MCF 10A (cell line): Measurements from ENCODE around the gene ADGRE1. TPM values are rescaled to one million over a fixed set of nuclear protein-coding genes. Genes with fewer than 3 reads are reported as not detected.

Experiments
- BruUV-seq: library from RNA; stranded (reverse); fragments of 400-500 nt; replicated peaks from 2 replicates; lab custom pipeline; 2021; lab: Mats Ljungman, UMichigan
- CTCF ChIA-PET: fragments of 300-600 bp; sonication (Branson Sonifier 250); formaldehyde crosslinking; extraction: SDS; loops from one replicate; lab custom pipeline; 2021; ENCODE audit warnings: antibody characterized with exemption, inconsistent platforms; lab: Yijun Ruan, JAX
- POLR2A ChIA-PET: fragments of 300-600, 350-650 bp; sonication (Branson Sonifier 250); formaldehyde crosslinking; extraction: SDS; loops from one replicate; lab custom pipeline; 2020; ENCODE audit warnings: antibody characterized with exemption, inconsistent platforms; lab: Yijun Ruan, JAX
- DNase-seq: peaks from one replicate; pipeline ENCODE4 v3.0.0-alpha.2; 2018; ENCODE audit not compliant: unreplicated experiment
- H3K27ac Mint-ChIP-seq: one replicate; pipeline ENCODE4 v1.8.0; 2022; ENCODE audit warnings: mild to moderate bottlenecking, low read depth, mixed read lengths; ENCODE audit not compliant: unreplicated experiment
- H3K27me3 Mint-ChIP-seq: one replicate; pipeline ENCODE4 v1.8.0; 2022; ENCODE audit warnings: mixed read lengths; ENCODE audit not compliant: insufficient read depth, unreplicated experiment
- H3K36me3 Mint-ChIP-seq: one replicate; pipeline ENCODE4 v1.8.0; 2022; ENCODE audit warnings: mild to moderate bottlenecking, moderate library complexity, mixed read lengths; ENCODE audit not compliant: insufficient read depth, unreplicated experiment
- H3K4me1 Mint-ChIP-seq: one replicate; pipeline ENCODE4 v1.8.0; 2022; ENCODE audit warnings: mixed read lengths; ENCODE audit not compliant: insufficient read depth, unreplicated experiment
- H3K4me3 Mint-ChIP-seq: one replicate; pipeline ENCODE4 v1.8.0; 2022; ENCODE audit warnings: mild to moderate bottlenecking, moderate library complexity, mixed read lengths; ENCODE audit not compliant: unreplicated experiment
- H3K9me3 Mint-ChIP-seq: one replicate; pipeline ENCODE4 v1.8.0; 2022; ENCODE audit warnings: mixed read lengths; ENCODE audit not compliant: unreplicated experiment
- intact Hi-C: fragments of 100-400 bp; cut with micrococcal nuclease; formaldehyde crosslinking; loops from 2 replicates; pipeline ENCODE4 v1.14.1; 2022
- total RNA-seq: library from RNA; stranded (reverse); gene quantifications from 2 replicates; pipeline ENCODE4 v1.2.3, GENCODE V29; 2022
- TF ChIP-seq, protein P1 (sequence below): fragments of 200-600 bp; IDR thresholded peaks from one replicate; pipeline ENCODE4 v1.8.0; 2022; ENCODE audit warnings: antibody characterized with exemption, mild to moderate bottlenecking; ENCODE audit not compliant: unreplicated experiment

Gene ADGRE1
- total RNA-seq, 1 experiment from 2014 or later, result not detected

DNA sequence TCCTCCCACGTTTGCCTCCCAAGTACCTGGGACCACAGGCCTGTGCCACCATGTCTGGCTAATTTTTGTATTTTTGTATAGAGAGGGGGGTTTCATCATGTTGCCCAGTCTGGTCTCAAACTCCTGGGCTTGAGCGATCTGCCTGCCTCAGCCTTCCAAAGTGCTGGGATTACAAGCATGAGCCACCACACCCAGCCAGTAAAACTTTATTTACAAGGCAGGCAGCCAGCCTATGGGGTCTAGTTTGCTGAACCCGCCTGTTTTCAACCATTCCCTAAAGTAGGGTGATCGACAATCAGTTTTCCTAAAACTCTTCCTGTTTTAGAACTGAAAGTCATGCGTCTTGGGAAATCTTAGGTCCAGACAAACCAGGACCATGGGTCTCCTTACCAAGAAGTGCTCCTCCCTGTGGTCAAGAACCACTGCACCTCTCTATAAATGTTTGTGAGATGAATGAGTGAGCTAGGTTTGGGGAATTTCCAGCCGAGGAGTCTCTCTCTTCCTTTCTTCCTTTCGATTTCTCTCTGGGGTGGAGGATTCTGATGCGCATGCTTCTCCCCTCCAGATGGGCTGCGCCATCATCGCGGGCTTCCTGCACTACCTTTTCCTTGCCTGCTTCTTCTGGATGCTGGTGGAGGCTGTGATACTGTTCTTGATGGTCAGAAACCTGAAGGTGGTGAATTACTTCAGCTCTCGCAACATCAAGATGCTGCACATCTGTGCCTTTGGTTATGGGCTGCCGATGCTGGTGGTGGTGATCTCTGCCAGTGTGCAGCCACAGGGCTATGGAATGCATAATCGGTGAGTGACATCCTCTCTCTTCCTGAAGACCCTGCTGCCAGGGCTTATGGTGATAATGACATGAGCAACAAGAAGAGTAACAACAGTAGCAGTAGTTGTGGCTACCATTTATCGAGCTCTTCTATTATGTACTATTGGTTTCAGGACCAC is 38.7 kb downstream of the ADGRE1 start:
- BruUV-seq, result no TSS peak
- POLR2A ChIA-PET, result no interaction called here
- H3K27me3 Mint-ChIP-seq, result no peaks in the 10 kb centered on the region
- DNase-seq, result peak; percentile 11
- CTCF ChIA-PET, result no interaction called here
- no peak overlapping the region for H3K27ac Mint-ChIP-seq
- intact Hi-C loops, result no loop called here
- TF ChIP-seq, protein P1, sequence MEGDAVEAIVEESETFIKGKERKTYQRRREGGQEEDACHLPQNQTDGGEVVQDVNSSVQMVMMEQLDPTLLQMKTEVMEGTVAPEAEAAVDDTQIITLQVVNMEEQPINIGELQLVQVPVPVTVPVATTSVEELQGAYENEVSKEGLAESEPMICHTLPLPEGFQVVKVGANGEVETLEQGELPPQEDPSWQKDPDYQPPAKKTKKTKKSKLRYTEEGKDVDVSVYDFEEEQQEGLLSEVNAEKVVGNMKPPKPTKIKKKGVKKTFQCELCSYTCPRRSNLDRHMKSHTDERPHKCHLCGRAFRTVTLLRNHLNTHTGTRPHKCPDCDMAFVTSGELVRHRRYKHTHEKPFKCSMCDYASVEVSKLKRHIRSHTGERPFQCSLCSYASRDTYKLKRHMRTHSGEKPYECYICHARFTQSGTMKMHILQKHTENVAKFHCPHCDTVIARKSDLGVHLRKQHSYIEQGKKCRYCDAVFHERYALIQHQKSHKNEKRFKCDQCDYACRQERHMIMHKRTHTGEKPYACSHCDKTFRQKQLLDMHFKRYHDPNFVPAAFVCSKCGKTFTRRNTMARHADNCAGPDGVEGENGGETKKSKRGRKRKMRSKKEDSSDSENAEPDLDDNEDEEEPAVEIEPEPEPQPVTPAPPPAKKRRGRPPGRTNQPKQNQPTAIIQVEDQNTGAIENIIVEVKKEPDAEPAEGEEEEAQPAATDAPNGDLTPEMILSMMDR, result no peak
- peaks cover 9% of the 10 kb centered on the region for H3K9me3 Mint-ChIP-seq
- no peaks in the 10 kb centered on the region for H3K4me1 Mint-ChIP-seq
- H3K36me3 Mint-ChIP-seq, result peaks cover 5% of the 10 kb centered on the region
- no peak overlapping the region for H3K4me3 Mint-ChIP-seq

DNA sequence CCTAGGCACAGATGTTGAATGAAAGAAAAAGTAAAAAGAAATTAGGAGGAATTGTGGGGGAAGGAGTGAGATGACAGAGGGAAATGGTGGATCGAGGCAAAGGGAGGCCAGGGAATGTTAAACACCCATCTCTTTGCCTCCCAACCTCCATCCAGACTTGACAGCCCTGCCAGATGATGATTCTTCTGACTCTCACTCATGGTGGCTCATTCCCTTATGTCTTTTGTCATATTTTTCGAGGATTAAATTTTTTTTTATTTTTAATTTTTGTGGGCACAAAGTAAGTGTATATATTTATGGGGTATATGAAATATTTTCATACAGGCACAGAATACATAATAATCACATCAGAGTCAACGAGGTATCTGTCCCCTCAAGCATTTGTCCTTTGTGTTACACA is 42.8 kb downstream of the ADGRE1 start:
- DNase-seq, result no peak
- Mint-ChIP-seq H3K4me1 (no peaks in the 10 kb centered on the region), H3K9me3 (peaks cover 15% of the 10 kb centered on the region), H3K36me3 (no peaks in the 10 kb centered on the region), H3K4me3 (no peak overlapping the region), H3K27ac (no peak overlapping the region), H3K27me3 (peaks cover 8% of the 10 kb centered on the region)
- ChIA-PET CTCF (no interaction called here), POLR2A (no interaction called here)
- intact Hi-C loops, result no loop called here
- TF ChIP-seq, protein P1, result no peak
- no TSS peak for BruUV-seq

DNA sequence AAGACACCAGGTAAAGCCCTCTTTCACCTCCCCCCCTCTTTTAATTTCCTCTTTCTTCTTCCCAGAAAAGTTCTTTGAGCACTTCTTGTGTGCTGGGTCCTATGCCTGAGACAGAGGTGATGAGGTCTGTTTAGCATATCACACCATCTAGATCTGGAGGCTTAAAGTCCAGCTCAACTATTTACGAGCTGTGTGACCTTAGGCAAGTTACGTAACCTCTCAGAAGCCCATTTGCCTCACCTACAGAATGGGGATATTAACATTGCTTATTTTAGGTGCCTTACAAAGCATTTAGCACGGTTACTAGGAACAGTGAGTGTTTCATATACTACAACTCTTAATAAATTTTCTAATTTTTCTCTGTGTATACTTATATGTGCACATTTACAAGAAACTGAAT is 47.7 kb downstream of the ADGRE1 start:
- POLR2A ChIA-PET, result no interaction called here
- Mint-ChIP-seq H3K27me3 (peaks cover 11% of the 10 kb centered on the region), H3K36me3 (no peaks in the 10 kb centered on the region), H3K9me3 (peaks cover 8% of the 10 kb centered on the region), H3K4me1 (no peaks in the 10 kb centered on the region), H3K27ac (no peak overlapping the region), H3K4me3 (no peak overlapping the region)
- intact Hi-C loops, result no loop called here
- DNase-seq, result no peak
- TF ChIP-seq, protein P1, result no peak
- no TSS peak for BruUV-seq
- CTCF ChIA-PET, result no interaction called here

DNA sequence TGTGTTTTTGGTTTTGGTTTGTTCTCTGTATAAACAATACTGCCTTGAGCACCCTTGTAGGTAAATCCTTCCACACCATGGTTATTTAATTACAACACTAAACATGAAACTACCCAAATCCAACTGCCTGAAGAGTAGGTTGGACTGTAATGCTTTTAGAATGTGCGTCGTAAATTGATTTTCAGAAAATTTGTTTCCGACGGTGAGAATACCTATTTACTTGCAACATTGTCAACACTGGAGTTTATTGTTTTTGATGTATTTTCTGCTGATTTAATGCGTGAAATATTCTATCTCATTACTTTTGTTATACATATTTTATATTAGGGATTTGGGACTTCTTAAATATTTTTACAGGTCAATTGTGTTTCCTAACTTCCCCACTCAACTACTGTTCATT is 48.2 kb downstream of the ADGRE1 start:
- Mint-ChIP-seq H3K27ac (no peak overlapping the region), H3K36me3 (no peaks in the 10 kb centered on the region), H3K4me3 (no peak overlapping the region), H3K9me3 (peaks cover 8% of the 10 kb centered on the region), H3K27me3 (peaks cover 11% of the 10 kb centered on the region), H3K4me1 (no peaks in the 10 kb centered on the region)
- POLR2A ChIA-PET, result no interaction called here
- intact Hi-C loops, result no loop called here
- TF ChIP-seq, protein P1, result no peak
- DNase-seq, result no peak
- CTCF ChIA-PET, result no interaction called here
- BruUV-seq, result no TSS peak
